GM18526 (cell line): Measurements from ENCODE around the gene KRTAP24-1.

Experiments
- POLR2A ChIP-seq: IDR thresholded peaks from 3 replicates; pipeline ENCODE4 v1.6.1; 2011; ENCODE audit not compliant: insufficient read length; ENCODE audit errors: extremely low read depth

Gene KRTAP24-1

GRCh38 chr21:30251781-30252180 is 31.0 kb downstream of the KRTAP24-1 start:
- TF ChIP-seq POLR2A = no peak

DNA sequence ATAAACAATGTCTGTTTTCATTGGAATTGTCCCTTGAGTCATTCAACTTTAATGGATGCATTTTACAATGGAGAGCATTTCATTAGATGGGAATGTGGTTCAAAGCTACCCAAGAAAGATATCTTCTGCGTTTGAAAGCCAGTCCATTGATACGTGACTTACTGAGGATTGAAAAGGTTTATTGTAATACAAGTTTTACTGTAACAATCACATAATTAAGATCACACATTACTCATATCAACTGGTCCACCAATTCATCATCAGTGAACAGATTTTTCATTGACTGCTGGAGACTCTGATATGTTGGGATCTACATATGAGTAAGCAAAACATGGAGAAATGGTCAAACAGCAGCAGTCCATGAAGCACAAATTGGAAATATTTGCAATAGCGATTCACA is 32.8 kb downstream of the KRTAP24-1 start:
- TF ChIP-seq POLR2A = no peak

DNA sequence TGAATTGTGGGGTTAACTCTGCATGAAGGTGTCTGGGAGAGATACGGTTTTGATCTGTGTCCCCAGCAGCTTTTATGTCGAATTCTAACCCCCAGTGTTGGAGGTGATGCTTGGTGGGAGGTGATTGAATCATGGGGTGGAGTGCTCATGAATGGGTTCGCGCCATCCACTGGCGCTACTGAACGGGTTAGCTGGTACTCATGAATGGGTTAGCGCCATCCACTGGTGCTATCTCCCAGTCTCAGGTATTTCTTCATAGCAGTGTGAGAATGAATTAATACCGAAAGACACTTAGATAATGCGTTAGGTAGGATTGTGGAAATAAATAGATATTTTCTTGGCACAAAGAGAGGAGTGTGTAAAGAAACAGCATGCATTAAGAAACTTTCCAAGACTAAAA is 33.9 kb downstream of the KRTAP24-1 start:
- no peak for TF ChIP-seq POLR2A

GRCh38 chr21:30245061-30245460 is 37.7 kb downstream of the KRTAP24-1 start:
- no peak for TF ChIP-seq POLR2A

DNA sequence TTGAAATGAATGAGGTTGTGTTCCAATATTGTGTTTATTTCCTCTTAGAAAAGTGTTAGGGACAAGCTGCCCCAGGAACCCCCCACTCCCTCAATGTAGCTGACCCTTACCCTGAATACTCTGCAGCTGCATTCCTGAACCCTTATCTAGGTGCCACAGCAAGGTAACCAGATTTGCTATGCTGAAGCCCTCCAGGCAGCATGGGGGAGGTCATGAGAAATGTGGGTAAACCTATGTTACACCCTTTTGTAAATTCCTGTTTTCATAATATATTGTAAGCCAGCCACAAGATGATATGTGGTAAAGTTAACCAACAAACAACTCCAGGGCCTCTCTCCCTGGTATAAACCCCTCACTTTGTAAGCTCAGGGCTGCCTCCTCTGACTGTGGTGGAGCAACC is 39.1 kb downstream of the KRTAP24-1 start:
- no peak for TF ChIP-seq POLR2A

- TF ChIP-seq POLR2A = no peak
These were observed 42.1 kb downstream of the KRTAP24-1 start for GRCh38 chr21:30240661-30241060.

DNA sequence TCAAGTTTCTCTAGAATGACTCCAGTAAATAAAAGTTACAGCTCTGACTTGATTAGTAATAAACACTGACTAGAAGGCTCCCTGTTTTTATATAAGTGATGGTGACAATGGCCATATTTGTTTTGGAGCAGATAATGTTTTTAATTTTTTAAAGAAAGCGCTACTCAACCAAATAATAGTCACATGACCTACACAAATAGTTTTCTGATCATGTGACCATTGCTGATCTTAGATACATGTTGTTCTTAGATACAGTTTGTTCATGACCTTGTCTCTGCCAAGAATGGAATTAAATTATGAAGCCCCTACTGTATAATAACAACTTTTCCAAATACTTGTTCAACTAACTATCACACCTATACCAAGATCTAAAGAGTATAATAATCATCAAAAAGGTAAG is 44.6 kb downstream of the KRTAP24-1 start:
- no peak for TF ChIP-seq POLR2A

GRCh38 chr21:30234643-30235042 is 48.1 kb downstream of the KRTAP24-1 start:
- TF ChIP-seq POLR2A = no peak

DNA sequence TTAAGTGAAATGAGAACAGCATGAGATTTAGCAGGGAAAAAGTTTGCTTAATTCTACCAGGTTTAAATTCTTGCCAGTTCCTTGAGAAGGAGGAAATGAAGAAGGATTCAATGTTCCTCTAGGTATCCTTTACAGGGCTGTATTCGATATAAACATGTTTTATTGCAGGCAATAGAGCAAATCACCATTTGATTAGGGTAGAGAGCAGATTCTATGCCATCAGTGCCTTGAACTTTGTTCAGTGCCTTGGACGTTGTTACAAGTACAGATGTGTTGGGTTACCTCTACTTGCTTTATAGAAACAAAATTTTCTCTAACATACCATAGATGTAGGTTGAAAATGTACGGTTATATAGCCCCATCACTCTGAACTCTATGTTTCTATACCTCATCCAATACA is 48.7 kb downstream of the KRTAP24-1 start:
- TF ChIP-seq POLR2A = no peak

DNA sequence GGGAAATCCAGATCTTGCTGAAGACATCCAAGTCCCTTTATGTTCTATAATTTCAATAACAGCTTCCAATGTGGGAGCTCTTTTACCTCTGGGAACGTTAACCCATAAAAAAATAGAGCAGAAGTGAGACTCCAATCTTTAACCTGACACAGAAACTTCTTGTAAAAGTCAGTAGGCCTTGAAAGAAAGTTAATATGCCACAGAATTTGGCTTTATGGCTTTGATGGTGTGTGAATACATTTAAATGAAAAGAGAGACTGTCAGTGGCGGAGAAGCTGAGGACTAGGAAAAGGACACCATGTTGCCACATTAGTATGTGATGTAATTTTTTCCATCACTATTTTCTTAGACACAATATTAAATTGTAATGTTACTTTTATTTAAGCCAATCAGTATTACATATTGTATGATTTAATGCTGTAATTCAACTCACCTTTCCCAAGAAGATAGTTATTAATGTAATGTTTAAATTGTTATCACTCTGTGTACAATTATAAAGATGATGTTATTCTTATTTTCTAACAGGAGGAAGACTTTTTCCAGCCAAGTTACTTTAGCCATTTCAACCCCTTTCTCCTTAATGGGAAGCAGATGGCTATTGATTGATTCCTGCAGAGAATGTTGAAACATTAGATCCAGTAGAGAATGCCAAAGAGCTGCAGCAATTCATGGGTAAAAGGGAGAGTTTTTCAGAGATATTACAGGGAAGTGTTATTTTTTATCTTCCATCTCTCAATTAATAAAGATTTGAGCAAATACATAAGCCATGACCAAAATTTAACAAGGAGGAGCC is 49.3 kb downstream of the KRTAP24-1 start:
- no peak for TF ChIP-seq POLR2A

DNA sequence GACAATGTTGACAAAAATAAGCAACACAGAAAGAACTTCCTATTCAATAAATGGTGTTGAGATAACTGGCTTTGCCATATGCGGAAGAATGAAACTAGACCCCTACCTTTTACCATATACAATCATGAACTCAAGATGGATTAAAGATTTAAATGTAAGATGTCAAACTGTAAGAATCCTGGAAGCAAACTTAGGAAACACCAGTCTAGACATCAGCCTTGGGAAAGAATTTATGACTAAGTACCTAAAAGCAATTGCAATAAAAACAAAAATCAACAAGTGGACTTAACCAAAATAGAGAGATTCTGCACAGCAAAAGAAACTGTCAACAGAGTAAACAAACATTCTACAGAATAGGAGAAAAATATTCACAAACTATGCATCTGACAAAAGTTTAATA is 50.7 kb downstream of the KRTAP24-1 start:
- no peak for TF ChIP-seq POLR2A
